ENCODE results near the gene GLCCI1.
"Not testable (repeated sequence)": the region's sequence is repeated elsewhere in the genome, so short reads cannot be mapped to it uniquely, and the experiment has no call there.

The GLCCI1 gene

DNA sequence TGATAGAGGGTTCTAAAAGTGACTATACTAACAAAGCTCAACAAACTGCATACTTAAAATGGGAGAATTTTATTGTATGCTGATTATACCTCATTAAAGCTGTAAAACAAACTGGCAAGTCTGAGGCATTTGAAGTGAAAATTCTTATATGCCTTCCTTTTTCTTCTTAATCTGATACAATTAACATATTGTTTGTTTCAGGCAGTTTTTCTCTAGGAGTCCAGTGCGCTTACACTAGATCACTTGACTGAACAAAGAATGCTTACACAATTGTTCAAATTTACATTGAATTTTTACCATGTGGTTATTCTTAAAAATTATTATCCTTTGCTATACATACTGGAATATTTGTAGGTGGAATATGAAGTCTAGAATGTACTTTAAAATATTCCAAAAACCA, 89.0 kb downstream of the GLCCI1 start:
- no peak for DNase-seq

DNA sequence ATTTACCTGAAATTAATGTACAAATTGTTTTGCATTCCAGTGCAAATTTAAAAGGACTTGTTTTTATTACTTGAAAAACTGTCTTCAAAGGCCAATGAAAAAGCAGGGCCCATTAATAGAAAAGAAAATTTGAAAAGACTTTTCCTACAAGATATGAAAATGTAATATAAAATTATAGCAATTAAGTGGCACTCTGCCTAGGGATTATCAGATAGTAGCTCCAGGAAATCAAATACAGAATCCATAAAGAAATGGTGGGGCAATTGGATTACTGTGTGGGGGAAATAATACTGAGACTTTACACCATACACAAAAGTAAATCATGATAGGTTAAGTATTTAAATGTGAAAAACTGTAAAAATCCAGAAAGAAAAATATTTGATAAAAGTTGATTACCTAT, 89.7 kb downstream of the GLCCI1 start:
- no peak for DNase-seq

DNA sequence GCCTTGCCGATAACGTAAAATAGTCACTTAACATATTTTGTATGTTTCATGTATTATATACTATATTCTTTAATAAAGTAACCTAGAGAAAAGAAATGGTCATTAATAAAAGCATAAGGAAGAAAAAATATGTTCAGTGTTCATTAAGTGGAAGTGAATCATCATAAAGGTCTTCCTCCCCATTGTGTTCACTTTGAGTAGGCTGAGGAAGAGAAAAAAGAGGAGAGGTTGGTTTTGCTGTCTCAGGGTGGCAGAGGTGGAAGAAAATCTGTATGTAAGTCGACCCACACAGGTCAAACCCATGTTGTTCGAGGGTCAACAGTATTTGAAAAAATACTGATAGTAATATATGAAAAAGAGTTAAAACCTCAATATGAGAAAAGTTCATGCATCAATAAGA, 90.3 kb downstream of the GLCCI1 start:
- no peak for DNase-seq

DNA sequence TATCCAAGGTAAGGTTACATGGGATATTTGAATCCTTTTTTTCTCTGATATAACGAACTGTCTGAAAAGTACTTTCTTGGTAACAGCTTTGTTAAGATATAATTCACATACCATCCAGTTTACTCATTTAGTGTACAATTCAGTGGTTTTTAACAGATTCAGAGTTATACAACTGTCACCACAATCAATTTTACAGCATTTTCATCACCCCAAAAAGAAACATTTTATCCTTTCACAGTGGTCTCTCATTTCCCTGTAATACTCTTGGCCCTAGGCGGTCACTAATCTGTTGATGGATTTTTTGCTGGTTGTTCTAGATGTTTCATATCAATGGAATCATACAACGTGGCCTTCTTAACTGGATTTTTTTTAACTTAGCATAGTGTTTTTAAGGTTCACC, 91.6 kb downstream of the GLCCI1 start:
- no peak for DNase-seq

DNA sequence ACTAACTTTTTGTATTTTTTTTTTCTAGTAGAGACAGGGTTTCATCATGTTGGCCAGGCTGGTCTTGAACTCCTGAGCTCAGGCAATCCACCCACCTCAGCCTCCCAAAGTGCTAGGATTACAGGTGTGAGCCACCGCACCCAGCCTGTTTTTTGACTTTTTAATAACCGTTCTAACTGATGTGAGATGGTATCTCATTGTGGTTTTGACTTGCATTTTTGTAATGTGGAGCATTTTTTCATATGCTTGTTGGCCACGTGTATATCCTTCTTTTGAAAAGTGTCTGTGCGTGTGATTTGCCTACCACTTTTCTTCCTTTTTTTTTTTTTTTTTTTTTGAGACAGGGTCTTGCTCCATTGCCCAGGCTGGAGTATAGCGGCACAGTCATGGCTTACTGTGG, 94.7 kb downstream of the GLCCI1 start:
- not testable (repeated sequence) for DNase-seq

DNA sequence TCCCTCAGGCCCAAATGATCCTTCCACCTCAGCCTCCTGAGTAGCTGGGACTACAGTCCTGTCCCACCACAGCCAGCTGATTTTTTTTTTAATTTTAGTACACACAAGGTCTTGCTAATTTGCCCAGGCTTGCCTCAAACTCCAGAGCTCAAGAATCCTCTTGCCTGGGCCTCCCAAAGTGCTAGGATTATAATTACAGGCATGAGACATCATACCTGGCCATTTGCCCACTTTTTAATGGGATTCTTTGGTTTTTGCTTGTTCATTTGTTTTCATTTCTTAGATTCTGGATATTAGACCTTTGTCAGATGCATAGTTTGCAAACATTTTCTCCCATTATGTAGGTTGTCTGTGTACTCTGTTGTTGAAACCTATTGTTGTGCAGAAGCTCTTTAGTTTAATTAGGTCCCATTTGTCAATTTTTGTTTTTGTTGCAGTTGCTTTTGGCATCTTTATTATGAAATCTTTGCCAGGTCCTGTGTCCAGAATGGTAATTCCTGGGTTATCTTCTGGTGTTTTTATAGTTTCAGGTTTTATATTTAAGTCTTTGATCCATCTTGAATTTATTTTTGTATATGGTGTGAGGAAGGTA, 95.2 kb downstream of the GLCCI1 start:
- no peak for DNase-seq

DNA sequence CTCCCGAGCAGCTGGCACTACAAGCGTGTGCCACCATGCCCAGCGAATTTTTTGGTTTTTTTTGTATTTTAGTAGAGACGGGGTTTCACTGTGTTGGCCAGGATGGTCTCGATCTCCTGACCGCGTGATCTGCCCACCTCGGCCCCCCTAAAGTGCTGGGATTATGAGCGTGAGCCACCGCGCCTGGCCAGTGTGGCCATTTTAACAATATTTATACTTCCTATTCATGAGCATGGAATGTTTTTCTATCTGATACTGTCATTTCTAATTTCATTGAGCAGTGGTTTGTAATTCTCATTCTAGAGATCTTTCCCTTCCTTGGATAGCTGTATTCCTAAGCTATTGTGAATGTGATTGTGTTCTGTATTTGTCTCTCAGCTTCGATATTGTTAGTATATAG, 96.2 kb downstream of the GLCCI1 start:
- DNase-seq, result no peak

DNA sequence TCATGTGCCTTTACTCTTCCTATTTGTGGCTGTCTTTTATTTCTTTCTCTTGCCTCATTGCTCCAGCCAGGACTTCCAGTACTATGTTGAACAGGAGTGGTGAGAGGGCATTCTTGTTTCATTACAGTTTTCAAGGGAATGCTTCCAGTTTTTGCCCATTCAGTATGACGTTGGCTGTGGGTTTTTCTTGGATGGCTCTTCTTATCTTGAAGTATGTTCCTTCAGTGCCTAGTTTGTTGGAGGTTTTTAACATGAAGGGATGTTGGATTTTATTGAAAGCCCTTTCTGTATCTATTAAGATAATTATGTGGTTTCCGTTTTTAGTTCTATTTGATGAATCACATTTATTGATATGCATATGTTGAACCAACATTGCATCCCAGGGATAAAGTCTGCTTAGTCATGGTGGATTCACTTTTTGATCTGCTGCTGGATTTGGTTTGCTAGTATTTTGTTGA, 96.8 kb downstream of the GLCCI1 start:
- DNase-seq, result no peak

DNA sequence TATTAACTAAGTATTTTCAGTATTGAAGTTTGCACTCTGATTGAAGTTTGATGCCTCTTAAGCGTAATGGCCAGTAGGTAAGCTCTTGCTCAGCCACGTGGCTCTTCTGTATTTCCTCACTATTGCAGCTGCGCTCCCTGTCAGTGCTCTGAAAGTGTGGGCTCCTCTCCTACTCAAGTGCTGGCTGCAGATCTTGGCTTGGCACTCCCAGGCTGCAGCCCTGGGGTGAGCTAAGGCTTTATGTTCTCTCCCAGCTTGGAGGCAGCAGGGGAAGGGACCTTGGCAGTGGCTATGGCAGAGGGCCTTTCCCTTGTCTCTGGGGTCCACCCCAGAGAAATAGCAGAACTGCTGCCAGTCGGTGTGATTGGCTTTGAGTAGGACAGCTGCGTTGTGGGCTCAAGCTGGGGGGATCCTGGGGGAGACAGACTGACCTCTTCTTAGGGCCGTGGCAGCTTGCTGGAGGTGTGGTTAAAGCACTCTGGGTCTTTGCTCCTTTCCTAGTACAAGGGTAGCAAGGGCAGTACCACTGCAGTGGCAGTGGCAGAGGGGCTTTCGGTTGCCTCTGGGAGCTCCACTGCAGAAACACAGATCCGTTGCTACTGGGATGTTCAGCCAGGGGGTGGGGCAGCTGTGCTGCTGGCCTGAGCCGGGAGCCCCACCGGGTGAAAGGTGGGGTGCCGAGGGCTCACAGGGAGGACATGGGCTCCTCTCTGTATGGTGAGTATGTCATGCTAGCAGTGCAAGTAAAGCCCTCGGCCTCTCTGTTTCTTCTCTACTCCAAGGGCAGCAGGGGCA, 100.5 kb downstream of the GLCCI1 start:
- no peak for DNase-seq

DNA sequence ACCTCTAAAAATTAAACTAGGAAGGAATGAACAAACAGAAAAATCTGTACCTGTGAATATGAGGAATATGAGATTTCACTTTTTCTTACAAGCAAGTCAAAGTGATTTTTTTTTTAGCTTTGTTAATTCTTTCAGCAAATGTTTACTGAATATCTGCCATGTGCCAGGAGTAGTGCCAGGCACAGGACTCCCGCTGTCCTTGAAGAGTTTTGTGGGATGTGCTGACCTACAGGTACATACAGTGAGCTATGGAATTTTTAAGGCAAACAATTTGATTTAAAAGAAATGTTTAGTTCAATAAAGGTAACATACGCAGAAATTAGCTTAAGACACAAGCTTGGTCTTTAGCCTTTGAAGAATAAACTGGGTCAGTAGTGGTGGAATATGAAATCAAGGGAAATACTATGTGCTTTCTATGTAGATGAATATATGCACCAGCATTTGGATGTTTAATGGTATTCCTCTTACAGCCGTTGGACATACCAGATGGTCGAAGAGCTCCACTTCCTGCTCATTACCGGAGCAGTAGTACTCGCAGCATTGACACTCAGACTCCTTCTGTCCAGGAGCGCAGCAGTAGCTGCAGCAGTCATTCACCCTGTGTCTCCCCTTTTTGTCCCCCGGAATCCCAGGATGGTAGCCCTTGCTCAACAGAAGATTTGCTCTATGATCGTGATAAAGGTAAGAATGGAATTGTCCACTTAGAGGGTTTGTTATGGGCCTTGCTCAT, 102.0 kb downstream of the GLCCI1 start:
- DNase-seq, result no peak

DNA sequence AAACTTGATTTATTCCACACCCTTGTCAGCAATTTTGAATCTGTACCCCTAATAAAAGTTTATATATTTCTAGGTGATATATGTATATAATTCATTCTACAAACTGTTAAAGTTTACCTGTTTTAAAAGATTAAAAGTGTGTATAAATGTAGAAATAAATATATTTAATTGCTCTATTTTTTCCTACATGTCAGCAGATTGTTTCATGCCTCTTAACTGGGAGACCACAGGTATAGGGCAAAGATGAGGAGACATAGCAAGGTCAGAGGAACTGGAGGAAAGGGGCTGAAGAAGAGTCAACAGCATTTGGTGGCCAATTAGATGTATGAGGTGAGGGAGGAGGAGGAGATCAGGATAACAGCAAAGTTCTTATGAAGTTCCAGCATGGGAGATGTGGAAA, 109.8 kb downstream of the GLCCI1 start:
- no peak for DNase-seq

DNA sequence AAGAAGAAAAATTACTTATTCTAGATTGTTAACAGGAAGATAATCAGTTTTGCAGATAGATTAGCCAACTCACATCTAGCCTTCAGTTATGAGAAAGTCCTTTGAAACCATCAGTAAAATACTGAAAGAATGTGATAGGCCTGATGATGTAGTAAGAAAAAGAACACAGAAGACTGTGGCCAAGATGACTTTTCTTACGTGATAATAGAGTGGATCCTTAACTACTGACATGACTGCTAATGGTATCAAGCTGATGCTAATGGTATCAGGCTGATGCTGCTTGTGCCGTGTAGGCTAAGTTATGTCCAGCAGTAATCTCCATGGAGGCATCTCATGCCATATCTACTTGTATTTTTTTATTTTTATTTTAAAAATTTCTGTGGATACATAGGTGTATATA, 114.2 kb downstream of the GLCCI1 start:
- DNase-seq, result no peak

DNA sequence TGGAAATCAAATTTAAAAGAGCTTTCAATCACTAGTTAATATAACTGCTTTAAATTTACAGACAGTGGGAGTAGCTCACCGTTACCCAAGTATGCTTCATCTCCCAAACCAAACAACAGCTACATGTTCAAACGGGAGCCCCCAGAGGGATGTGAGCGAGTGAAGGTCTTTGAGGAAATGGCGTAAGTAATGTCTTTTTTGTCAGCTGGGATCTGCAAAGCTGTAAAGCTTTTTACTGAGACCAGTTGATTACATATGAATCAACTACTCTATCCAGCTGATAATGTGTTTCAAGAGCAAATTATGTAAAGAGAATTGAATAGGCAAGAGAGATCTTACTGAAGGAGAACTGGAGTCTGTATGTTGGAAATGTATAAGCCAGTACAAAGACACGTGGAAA, 116.2 kb downstream of the GLCCI1 start:
- no peak for DNase-seq

DNA sequence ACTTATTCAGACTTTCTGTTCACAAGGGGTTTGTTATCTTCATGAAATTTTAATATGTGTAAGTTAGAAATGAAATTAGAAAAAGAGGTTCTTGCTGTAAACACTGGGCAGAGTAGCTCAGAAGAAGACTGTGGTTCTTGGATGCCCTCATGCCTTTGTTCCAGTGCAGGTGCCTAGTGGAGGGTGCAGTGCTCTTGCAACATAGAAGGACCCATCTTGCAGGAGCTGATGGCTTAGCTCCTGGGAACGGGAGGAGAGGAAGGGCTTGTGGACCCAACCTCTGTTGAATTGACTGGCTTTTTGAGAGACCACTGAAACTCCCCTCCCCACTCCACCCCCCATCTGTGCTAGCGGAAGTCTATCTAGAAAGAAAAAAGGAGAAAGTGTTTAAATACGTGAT, 116.8 kb downstream of the GLCCI1 start:
- no peak for DNase-seq

DNA sequence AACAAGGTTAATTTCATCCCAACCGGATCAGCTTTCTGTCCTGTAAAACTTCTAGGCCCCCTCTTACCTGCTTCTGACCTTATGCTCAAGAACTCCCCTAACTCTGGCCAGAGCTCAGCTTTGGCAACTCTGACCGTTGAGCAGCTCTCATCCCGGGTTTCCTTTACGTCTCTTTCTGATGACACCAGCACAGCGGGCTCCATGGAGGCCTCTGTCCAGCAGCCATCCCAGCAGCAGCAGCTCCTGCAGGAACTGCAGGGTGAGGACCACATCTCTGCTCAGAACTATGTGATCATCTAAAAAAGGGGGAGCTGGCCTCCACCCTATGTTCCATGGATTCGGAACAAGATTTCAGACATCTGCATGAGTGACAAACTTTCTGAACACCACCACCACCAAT, 117.6 kb downstream of the GLCCI1 start:
- DNase-seq, result no peak

DNA sequence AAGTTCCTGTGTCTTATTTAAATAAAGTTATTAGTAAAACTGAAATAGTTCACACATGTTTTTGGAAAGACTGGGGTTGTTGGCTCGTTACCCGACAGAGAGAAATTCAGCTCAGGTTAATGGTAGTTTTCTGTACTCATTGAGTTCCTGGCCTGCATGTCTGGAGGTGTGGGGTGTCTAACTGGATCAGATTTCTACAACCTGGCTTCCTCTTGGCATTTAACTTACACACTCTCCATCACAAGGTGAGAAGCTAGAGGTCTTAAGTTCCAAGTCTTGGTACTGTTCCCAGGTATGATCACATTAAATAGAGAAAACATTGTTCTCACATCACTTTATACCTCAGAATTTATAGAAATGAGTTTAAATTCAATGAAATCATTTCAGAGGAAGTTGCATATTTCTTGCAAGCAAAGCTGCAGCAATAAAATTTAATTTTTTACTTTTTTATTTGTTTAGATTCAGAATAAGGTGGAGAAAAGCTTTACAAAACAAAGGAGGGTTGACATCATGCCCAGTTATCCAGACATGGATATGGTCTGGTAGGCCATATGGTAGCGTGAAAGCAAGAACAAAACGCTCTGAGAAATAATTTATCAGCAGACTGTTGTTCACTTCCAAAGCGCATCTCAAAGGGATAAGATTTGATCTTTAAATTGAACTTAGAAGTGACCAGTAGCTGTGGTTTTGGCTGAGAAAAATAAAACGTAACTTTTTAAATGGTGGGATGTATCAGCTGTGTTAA, 120.6 kb downstream of the GLCCI1 start:
- DNase-seq, result no peak

DNA sequence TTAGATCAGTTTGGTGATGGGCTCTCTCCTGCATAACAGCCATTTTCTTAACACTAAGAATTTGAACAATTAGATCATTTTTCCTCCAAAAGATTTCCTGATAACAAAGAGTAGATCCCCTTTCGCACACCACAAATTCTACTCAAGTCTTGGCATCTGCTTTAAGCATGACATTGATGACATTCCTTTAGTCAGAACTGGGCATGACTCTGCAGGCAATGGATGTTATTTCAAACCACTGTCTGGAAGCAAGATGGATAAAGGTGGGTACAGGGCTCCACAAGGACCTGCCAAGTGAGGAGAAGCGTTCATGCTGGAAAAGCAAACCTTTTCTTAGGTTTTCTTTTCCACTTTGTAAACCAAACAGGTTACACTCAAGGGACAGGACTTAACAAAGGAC, 123.5 kb downstream of the GLCCI1 start:
- DNase-seq, result no peak

DNA sequence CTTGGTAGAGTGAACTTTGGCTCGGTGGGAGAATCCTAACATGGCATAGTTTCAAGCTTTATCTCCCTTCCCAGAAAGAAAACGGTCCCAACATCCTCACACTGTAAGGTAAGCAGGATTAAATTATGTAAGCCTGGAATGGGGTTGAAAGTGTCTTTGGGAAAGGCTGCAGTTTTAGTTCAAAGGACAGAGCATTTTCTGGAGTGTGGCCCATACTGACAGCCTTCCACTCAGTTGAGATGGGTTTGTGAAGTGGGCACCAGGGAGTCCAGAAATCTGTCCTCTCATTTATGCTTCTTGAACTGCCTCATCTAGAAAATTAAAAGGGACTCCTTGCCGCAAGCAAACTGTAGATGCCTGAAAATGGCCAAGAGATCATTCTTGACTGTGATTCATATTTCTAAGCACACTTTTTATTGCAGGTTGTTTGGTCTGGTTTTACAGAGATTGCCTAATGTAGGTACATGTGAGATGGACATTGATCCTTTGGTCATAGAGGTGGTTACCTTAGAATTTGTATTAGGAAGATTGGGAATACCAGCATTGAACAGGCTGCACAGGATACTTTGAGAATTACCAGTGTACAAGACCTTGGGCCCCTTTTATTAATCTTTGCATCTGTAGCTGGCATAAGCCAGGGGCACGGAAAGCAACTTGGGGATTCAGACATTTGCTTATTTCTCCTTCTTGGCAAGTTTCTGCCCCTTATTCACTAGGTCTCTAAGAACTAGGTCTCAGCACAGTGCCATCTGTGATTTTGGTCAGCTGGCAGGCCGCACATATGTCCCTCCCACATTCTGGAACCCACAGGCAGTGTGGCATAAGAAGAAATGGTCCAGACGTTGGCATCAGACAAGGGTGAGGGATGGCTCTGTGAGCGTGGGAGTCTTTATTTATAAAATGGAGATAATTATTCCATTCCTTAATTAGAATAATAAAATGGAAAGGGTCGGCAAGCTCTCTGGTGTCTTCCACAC, 125.9 kb downstream of the GLCCI1 start:
- no peak for DNase-seq

DNA sequence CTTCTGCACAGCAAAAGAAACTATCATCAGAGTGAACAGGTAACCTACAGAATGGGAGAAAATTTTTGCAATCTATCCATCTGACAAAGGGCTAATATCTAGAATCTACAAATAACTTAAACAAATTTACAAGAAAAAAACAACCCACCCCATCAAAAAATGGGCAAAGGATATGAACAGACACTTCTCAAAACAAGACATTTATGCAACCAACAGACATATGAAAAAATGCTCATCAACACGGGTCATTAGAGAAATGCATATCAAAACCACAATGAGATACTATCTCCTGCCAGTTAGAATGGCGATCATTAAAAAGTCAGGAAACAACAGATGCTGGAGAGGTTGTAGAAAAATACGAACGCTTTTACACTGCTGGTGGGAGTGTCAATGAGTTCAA, 132.7 kb downstream of the GLCCI1 start:
- DNase-seq, result not testable (repeated sequence)

DNA sequence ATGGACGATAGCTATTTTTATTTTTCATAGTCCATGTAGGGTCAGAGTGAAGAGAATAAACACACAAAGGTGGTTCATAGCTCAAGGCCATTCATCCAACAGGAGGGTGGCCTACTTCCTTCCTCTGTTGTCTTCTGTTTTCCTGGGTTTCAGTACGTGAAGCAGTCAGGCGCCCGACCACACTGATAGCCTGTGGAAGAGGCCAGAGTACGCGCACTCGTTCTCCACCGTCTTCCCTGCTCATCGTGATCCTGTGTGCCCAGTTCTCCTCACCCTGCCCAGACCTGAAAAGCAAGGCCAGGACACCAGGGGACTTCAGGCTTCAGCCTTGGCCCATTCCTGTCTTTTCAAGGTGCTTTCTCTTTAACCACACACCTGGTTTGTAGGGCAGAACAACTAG, 134.7 kb downstream of the GLCCI1 start:
- no peak for DNase-seq

DNA sequence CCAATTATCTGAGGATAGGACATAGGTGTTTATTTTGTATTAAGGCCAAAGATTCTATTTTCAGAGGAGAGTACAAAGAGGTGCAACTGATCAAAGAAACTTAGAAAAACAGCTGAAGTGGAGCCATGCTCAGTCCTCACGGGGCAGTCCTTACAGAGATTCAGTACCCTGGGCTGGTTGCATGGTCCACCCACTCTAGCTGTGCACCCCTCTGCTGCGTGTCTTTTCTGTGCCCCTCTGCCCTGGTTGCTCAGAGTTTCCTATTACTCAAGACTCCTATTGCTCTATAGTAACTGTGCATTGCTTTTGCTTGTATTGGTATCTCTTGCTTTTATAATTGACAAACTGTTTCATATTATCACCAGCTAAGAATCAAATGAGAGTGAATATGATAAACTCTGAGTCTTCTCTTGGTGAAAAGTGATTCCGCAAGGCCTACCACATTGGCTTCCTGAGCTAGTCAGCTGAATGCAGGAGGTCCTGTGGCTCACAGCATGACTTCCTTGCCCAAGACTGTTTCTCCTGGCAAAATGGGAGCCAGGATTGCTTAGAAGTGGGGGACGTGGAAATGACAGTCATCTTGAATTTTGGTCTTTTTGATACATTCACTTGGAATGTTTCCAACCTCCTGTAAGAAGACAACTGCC, 137.0 kb downstream of the GLCCI1 start:
- DNase-seq, result no peak

All from activated gamma-delta T cell treated with Interleukin-2 at 50 U/mL for 16 hours (primary cell).